Smooth muscle cell of the brain vasculature (primary cell): ENCODE data around the gene PTPRN.

ENCODE experiments used
- DNase-seq: peaks from one replicate; pipeline ENCODE4 v3.0.0-alpha.2; 2012; ENCODE audit warnings: low read depth, low spot score

The PTPRN gene

DNA sequence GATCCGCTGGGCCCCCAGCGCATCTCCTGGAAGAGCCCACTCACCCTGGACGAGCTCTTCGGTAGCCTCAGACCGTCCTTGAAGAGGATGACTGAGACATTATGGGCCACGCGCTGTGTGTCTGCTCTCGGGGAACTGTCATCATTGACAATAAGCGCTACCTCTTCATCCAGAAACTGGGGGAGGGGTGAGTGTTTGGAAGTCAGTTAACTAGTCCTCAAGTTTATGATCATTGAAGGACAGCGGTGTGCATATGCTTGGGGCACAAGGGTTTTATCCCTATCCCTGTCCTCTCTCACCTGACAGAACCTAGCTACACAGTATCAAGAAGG is 63.3 kb downstream of the PTPRN start:
- DNase-seq, result no peak

GRCh38 chr2:219245148-219245898 is 63.9 kb downstream of the PTPRN start, which contains the start of the genes GLB1L and STK16:
GLB1L (minus strand) TSS chr2:219245444; CDS start chr2:219243573, 1,871 bp downstream.
STK16 (plus strand) TSS chr2:219245479; CDS start chr2:219246000, 521 bp downstream.
- peak; percentile 81 for DNase-seq

DNA sequence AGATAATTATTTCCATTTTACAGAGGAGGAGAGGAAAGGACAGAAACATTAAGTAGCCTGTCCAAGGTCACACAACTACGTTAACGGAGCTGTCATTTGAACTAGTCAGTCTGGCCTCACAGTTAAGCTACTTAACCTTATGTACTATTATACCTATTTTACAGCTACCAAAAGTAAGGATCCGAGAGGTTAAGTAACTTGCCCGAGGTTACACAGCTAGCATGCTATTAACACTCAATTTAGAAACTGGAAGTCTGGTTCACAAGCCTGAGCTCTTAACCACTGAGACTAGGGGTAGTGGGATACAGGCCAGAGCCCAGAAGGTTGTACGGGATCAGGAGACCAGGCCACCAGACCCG is 64.4 kb downstream of the PTPRN start:
- no peak for DNase-seq

- no peak for DNase-seq
These were observed 65.9 kb downstream of the PTPRN start for GRCh38 chr2:219243291-219243761.
